Endothelial cell (in vitro differentiated cells): ENCODE data around the gene RSRC2. TPM values are rescaled to one million over a fixed set of nuclear protein-coding genes. Genes with fewer than 3 reads are reported as not detected.
A peak's percentile ranks its signal among the peaks of the same experiment; 100 is the strongest.
"Not testable (repeated sequence)": the region's sequence is repeated elsewhere in the genome, so short reads cannot be mapped to it uniquely, and the experiment has no call there.

ENCODE experiments used
- DNase-seq: peaks from one replicate; pipeline ENCODE4 v3.0.0; 2021; ENCODE audit warnings: low spot score
- H3K27ac Mint-ChIP-seq: one replicate; pipeline ENCODE4 v1.8.0; 2021; ENCODE audit warnings: mixed read lengths, inconsistent platforms; ENCODE audit not compliant: unreplicated experiment
- H3K27me3 Mint-ChIP-seq: one replicate; pipeline ENCODE4 v1.8.0; 2021; ENCODE audit warnings: mild to moderate bottlenecking, moderate library complexity, mixed read lengths, inconsistent platforms; ENCODE audit not compliant: unreplicated experiment
- H3K36me3 Mint-ChIP-seq: one replicate; pipeline ENCODE4 v1.8.0; 2021; ENCODE audit warnings: mild to moderate bottlenecking, low read depth, mixed read lengths, inconsistent platforms; ENCODE audit not compliant: unreplicated experiment
- H3K4me1 Mint-ChIP-seq: one replicate; pipeline ENCODE4 v1.8.0; 2021; ENCODE audit warnings: mild to moderate bottlenecking, mixed read lengths, inconsistent platforms; ENCODE audit not compliant: unreplicated experiment
- H3K4me3 Mint-ChIP-seq: one replicate; pipeline ENCODE4 v1.8.0; 2021; ENCODE audit warnings: mild to moderate bottlenecking, mixed read lengths, inconsistent platforms; ENCODE audit not compliant: unreplicated experiment
- H3K9me3 Mint-ChIP-seq: one replicate; pipeline ENCODE4 v1.8.0; 2021; ENCODE audit warnings: mixed read lengths, inconsistent platforms; ENCODE audit not compliant: unreplicated experiment
- CTCF ChIP-seq: fragments of 200-600 bp; sonication (generic); IDR thresholded peaks from one replicate; pipeline ENCODE4 v1.5.0; 2021; ENCODE audit warnings: antibody characterized with exemption; ENCODE audit not compliant: unreplicated experiment
- long read RNA-seq: library from polyadenylated mRNA; unstranded; transcript quantifications from one replicate; pipeline ENCODE4 v2.0.0, GENCODE V29; 2020; ENCODE audit not compliant: unreplicated experiment
- total RNA-seq: library from RNA; stranded (reverse); fragmentation: NEBNext Ultra II Directional; extraction: Animal tissue kit (Norgen Biotek cat#: 25700); gene quantifications from one replicate; pipeline ENCODE4 v1.2.1, GENCODE V29; 2021; ENCODE audit not compliant: unreplicated experiment

RSRC2 gene
- total RNA-seq: 75.2 TPM
- long read RNA-seq, transcript RSRC2-201 (10 exons, 3,520 nt): major isoform, 11 of 53 reads
- long read RNA-seq, partial matches to known transcripts: 18 of 53 reads
- long read RNA-seq, other reads (novel, unspliced or antisense): 24 of 53 reads

GRCh38 chr12:122526683-122527477, at the start of gene RSRC2, which contains the start of gene KNTC1:
RSRC2 (minus strand) TSS chr12:122526936; CDS start chr12:122526853, 83 bp downstream.
KNTC1 (plus strand) TSS chr12:122527249; CDS start chr12:122530064, 2,815 bp downstream.
- DNase-seq: peak; percentile 92
- no peaks in the 10 kb centered on the region for H3K9me3 Mint-ChIP-seq
- peaks cover 5% of the 10 kb centered on the region for H3K27me3 Mint-ChIP-seq
- peaks cover 14% of the 10 kb centered on the region for H3K36me3 Mint-ChIP-seq
- peaks cover 15% of the 10 kb centered on the region for H3K4me1 Mint-ChIP-seq
- H3K27ac Mint-ChIP-seq: peak within 1 kb of the TSS; percentile 28
- TF ChIP-seq CTCF: no peak
- H3K4me3 Mint-ChIP-seq: no peak within 1 kb of the TSS

GRCh38 chr12:122571821-122572220, 45.1 kb upstream of the RSRC2 start:
- no peak for TF ChIP-seq CTCF
- Mint-ChIP-seq H3K27me3 (peaks cover 2% of the 10 kb centered on the region), H3K4me1 (no peaks in the 10 kb centered on the region), H3K27ac (no peak overlapping the region), H3K36me3 (peaks cover 19% of the 10 kb centered on the region), H3K4me3 (no peak overlapping the region), H3K9me3 (no peaks in the 10 kb centered on the region)
- no peak for DNase-seq

- H3K9me3 Mint-ChIP-seq, H3K27ac Mint-ChIP-seq, H3K4me1 Mint-ChIP-seq, H3K27me3 Mint-ChIP-seq, DNase-seq, H3K4me3 Mint-ChIP-seq, H3K36me3 Mint-ChIP-seq: not testable (repeated sequence)
These were observed 43.3 kb upstream of the RSRC2 start for GRCh38 chr12:122570006-122570405.

GRCh38 chr12:122569288-122569687, 42.6 kb upstream of the RSRC2 start:
- H3K27me3 Mint-ChIP-seq: peaks cover 2% of the 10 kb centered on the region
- H3K36me3 Mint-ChIP-seq: peaks cover 9% of the 10 kb centered on the region
- H3K4me3 Mint-ChIP-seq: no peak overlapping the region
- no peaks in the 10 kb centered on the region for H3K4me1 Mint-ChIP-seq
- no peak overlapping the region for H3K27ac Mint-ChIP-seq
- no peak for DNase-seq
- no peaks in the 10 kb centered on the region for H3K9me3 Mint-ChIP-seq
- no peak for TF ChIP-seq CTCF

GRCh38 chr12:122566816-122567215, 40.1 kb upstream of the RSRC2 start:
- H3K4me3 Mint-ChIP-seq, H3K9me3 Mint-ChIP-seq, H3K27me3 Mint-ChIP-seq, H3K27ac Mint-ChIP-seq, DNase-seq, H3K4me1 Mint-ChIP-seq, H3K36me3 Mint-ChIP-seq: not testable (repeated sequence)

- DNase-seq: no peak
- Mint-ChIP-seq H3K36me3 (peaks cover 5% of the 10 kb centered on the region), H3K27ac (no peak overlapping the region), H3K4me1 (no peaks in the 10 kb centered on the region), H3K4me3 (no peak overlapping the region), H3K9me3 (no peaks in the 10 kb centered on the region), H3K27me3 (peaks cover 2% of the 10 kb centered on the region)
- TF ChIP-seq CTCF: no peak
These were observed 36.6 kb upstream of the RSRC2 start for GRCh38 chr12:122563361-122563760.
